ENCODE data around the gene IQCM. TPM values are rescaled to one million over a fixed set of nuclear protein-coding genes. Genes with fewer than 3 reads are reported as not detected.

IQCM gene
- total RNA-seq, 1 donor from 2014 or later, result not detected

DNA sequence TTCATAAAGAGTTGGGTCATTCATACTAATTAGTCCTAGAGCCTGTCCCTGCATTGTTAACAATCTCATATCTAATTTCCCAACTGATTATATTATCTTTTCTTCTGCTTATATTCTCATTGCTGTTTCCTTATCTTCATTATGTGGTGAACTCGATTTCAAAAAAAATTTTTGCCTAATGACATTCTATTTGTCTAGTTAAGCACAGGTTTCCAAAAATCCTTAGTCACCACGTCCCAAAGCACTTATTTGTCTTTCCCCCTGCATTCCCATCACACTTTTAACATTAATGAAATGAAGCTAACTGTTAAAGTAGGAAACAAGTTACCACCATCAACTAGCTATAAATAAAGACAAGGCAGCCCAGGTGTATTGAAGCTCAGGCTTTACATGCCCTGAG is 131.1 kb downstream of the IQCM start:
- Mint-ChIP-seq H3K4me1 (ENCODE audit: low read depth) (no peaks in the 10 kb centered on the region), H3K27ac (no peak overlapping the region), H3K9me3 (ENCODE audit: low read depth) (peaks cover 11% of the 10 kb centered on the region), H3K4me3 (ENCODE audit: low read depth) (no peak overlapping the region), H3K27me3 (no peaks in the 10 kb centered on the region), H3K36me3 (ENCODE audit: insufficient read depth) (no peaks in the 10 kb centered on the region)
- DNase-seq (ENCODE audit: low spot score, unreplicated experiment), result no peak
- TF ChIP-seq, protein P1, sequence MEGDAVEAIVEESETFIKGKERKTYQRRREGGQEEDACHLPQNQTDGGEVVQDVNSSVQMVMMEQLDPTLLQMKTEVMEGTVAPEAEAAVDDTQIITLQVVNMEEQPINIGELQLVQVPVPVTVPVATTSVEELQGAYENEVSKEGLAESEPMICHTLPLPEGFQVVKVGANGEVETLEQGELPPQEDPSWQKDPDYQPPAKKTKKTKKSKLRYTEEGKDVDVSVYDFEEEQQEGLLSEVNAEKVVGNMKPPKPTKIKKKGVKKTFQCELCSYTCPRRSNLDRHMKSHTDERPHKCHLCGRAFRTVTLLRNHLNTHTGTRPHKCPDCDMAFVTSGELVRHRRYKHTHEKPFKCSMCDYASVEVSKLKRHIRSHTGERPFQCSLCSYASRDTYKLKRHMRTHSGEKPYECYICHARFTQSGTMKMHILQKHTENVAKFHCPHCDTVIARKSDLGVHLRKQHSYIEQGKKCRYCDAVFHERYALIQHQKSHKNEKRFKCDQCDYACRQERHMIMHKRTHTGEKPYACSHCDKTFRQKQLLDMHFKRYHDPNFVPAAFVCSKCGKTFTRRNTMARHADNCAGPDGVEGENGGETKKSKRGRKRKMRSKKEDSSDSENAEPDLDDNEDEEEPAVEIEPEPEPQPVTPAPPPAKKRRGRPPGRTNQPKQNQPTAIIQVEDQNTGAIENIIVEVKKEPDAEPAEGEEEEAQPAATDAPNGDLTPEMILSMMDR (IDR thresholded peaks at IDR 0.05; ENCODE audit: unreplicated experiment), result no peak

DNA sequence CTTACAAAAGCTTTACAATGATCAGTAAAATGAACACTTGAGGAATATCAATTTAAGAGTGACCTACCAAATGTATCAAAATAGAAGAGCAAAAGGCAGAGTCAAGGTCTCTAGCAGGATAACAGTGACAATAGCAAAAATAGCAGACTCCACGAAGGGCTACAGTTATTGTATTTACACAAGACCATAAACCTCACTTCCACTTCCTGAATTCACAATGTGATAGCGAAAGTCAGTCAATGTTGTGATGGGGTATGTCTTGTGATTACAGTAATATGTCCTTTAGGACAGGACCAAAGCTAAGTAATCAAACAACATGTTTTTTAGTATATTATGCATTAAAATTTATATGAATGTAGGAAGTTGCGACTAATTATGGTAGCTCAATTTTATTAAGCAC is 139.6 kb downstream of the IQCM start:
- no peak for DNase-seq (ENCODE audit: low spot score, unreplicated experiment)
- no peaks in the 10 kb centered on the region for H3K36me3 Mint-ChIP-seq (ENCODE audit: insufficient read depth)

DNA sequence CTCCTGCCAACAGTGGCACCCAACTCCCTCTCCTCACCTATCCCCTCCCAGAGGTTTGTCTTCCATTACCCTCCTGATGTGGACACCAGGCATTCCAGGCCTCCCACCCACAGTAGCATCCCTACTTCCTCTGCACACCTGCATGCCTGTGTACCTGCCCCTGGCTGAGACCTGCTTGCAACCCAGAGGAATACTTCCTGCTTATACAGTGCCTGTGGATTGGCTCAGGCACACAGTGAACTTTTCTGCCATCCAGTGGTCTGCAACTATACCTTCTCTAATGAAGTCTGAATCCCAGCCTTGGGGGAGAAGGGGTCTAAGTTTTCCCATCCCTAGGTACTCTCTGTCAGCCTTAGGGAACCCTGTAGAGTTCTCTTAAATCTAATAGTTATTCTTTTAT is 169.9 kb downstream of the IQCM start:
- no peaks in the 10 kb centered on the region for H3K27me3 Mint-ChIP-seq
- no peak for DNase-seq (ENCODE audit: low spot score, unreplicated experiment)
- no peaks in the 10 kb centered on the region for H3K9me3 Mint-ChIP-seq (ENCODE audit: low read depth)
- H3K4me1 Mint-ChIP-seq (ENCODE audit: low read depth), result no peaks in the 10 kb centered on the region
- no peaks in the 10 kb centered on the region for H3K36me3 Mint-ChIP-seq (ENCODE audit: insufficient read depth)
- H3K27ac Mint-ChIP-seq, result no peak overlapping the region
- no peak overlapping the region for H3K4me3 Mint-ChIP-seq (ENCODE audit: low read depth)
- TF ChIP-seq, protein P1 (IDR thresholded peaks at IDR 0.05; ENCODE audit: unreplicated experiment), result peak; percentile 40

More for the DNA sequence above, 139.6 kb downstream of the IQCM start:
- Mint-ChIP-seq H3K4me3 (ENCODE audit: low read depth) (no peak overlapping the region), H3K9me3 (ENCODE audit: low read depth) (peaks cover 7% of the 10 kb centered on the region), H3K4me1 (ENCODE audit: low read depth) (no peaks in the 10 kb centered on the region), H3K27ac (no peak overlapping the region), H3K27me3 (no peaks in the 10 kb centered on the region)
- TF ChIP-seq, protein P1 (IDR thresholded peaks at IDR 0.05; ENCODE audit: unreplicated experiment), result no peak

DNA sequence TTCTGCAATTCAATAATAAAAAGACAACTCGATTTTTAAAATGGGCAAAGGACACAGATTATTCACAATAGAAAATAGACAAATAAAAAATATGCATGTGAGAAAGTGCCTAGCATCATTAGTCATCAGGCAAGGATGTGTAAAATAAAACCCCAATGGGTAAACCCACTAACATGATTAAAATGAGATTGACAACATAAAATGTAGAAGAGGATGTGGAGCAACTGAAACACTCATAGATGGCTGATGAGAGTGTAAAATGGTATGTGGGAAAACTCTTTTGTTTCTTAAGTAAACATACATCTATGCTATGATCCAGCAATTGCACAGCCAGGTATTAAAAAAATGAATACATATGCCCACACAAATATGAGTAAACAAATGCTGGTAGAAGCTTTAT is 177.6 kb downstream of the IQCM start:
- Mint-ChIP-seq H3K27ac (no peak overlapping the region), H3K4me3 (ENCODE audit: low read depth) (no peak overlapping the region), H3K36me3 (ENCODE audit: insufficient read depth) (no peaks in the 10 kb centered on the region), H3K4me1 (ENCODE audit: low read depth) (no peaks in the 10 kb centered on the region), H3K9me3 (ENCODE audit: low read depth) (no peaks in the 10 kb centered on the region), H3K27me3 (no peaks in the 10 kb centered on the region)
- TF ChIP-seq, protein P1 (IDR thresholded peaks at IDR 0.05; ENCODE audit: unreplicated experiment), result no peak
- no peak for DNase-seq (ENCODE audit: low spot score, unreplicated experiment)

DNA sequence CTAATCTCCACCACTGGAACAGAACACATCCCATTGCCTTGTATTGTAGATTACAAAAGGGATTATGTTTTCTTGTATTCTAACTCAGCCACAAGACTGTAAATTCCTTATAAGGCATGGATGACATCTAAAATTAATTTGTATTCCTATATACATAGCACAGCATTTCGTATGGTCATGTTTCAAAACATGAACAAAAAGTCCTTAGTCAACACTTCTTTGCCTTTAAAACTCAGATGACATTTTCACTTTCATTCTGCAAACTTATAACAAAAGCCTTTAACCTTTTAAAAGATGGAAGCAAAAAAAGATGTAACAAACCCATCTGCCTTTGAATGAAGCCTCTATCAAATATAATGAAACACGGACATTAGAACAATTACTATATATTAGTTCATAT is 181.3 kb downstream of the IQCM start:
- Mint-ChIP-seq H3K27ac (no peak overlapping the region), H3K36me3 (ENCODE audit: insufficient read depth) (no peaks in the 10 kb centered on the region), H3K9me3 (ENCODE audit: low read depth) (no peaks in the 10 kb centered on the region), H3K4me3 (ENCODE audit: low read depth) (no peak overlapping the region), H3K4me1 (ENCODE audit: low read depth) (no peaks in the 10 kb centered on the region), H3K27me3 (no peaks in the 10 kb centered on the region)
- no peak for DNase-seq (ENCODE audit: low spot score, unreplicated experiment)
- TF ChIP-seq, protein P1 (IDR thresholded peaks at IDR 0.05; ENCODE audit: unreplicated experiment), result no peak
